Neural progenitor cell (in vitro differentiated cells): Measurements from ENCODE around the gene OR5H15. TPM values are rescaled to one million over a fixed set of nuclear protein-coding genes. Genes with fewer than 3 reads are reported as not detected.
"Not testable (repeated sequence)": the region's sequence is repeated elsewhere in the genome, so short reads cannot be mapped to it uniquely, and the experiment has no call there.

Experiments used
- DNase-seq: peaks from one replicate; pipeline ENCODE4 v3.0.0-alpha.2; 2016; ENCODE audit warnings: low spot score
- H2AFZ ChIP-seq: fragments of 200-600 bp; sonication (generic); replicated peaks from 2 replicates; pipeline ENCODE4 v1.6.1; 2016; ENCODE audit warnings: antibody characterized with exemption
- H3F3A ChIP-seq: fragments of 200-600 bp; sonication (generic); 2 replicates; pipeline ENCODE4 v1.6.1; 2016; ENCODE audit warnings: antibody characterized with exemption, low read depth
- H3K27ac ChIP-seq: fragments of 200-600 bp; sonication (generic); 2 replicates; pipeline ENCODE4 v1.5.1; 2016; ENCODE audit warnings: mild to moderate bottlenecking
- H3K27me3 ChIP-seq: fragments of 200-600 bp; sonication (generic); 2 replicates; pipeline ENCODE4 v1.6.1; 2016; ENCODE audit warnings: mild to moderate bottlenecking, moderate library complexity
- H3K36me3 ChIP-seq: fragments of 200-600 bp; sonication (generic); 2 replicates; pipeline ENCODE4 v1.5.1; 2016
- H3K4me1 ChIP-seq: fragments of 200-600 bp; sonication (generic); 2 replicates; pipeline ENCODE4 v1.6.1; 2016; ENCODE audit warnings: mixed run types
- H3K4me2 ChIP-seq: fragments of 200-600 bp; sonication (generic); 2 replicates; pipeline ENCODE4 v1.6.1; 2016
- H3K4me3 ChIP-seq: fragments of 200-600 bp; sonication (generic); 2 replicates; pipeline ENCODE4 v1.5.1; 2016
- H3K79me2 ChIP-seq: fragments of 200-600 bp; sonication (generic); 2 replicates; pipeline ENCODE4 v1.6.1; 2016; ENCODE audit warnings: low read depth
- H3K9ac ChIP-seq: fragments of 200-600 bp; sonication (generic); 2 replicates; pipeline ENCODE4 v1.6.1; 2016
- H3K9me3 ChIP-seq: fragments of 200-600 bp; sonication (generic); 2 replicates; pipeline ENCODE4 v1.5.1; 2016; ENCODE audit warnings: low read depth
- H4K20me1 ChIP-seq: fragments of 200-600 bp; sonication (generic); 2 replicates; pipeline ENCODE4 v1.6.1; 2016; ENCODE audit warnings: low read depth
- H3K27ac Mint-ChIP-seq: 3 replicates; pipeline ENCODE4 v1.8.0; 2021; ENCODE audit warnings: mixed read lengths
- H3K27me3 Mint-ChIP-seq: 2 replicates; pipeline ENCODE4 v1.8.0; 2022; ENCODE audit warnings: low read depth, mild to moderate bottlenecking, inconsistent platforms, moderate library complexity, mixed read lengths; ENCODE audit not compliant: insufficient read depth
- H3K36me3 Mint-ChIP-seq: 3 replicates; pipeline ENCODE4 v1.8.0; 2021; ENCODE audit warnings: mixed read lengths
- H3K4me1 Mint-ChIP-seq: 3 replicates; pipeline ENCODE4 v1.8.0; 2021; ENCODE audit warnings: mixed read lengths
- H3K4me3 Mint-ChIP-seq: 3 replicates; pipeline ENCODE4 v1.8.0; 2021; ENCODE audit warnings: mild to moderate bottlenecking, moderate library complexity, mixed read lengths
- H3K9me3 Mint-ChIP-seq: 3 replicates; pipeline ENCODE4 v1.8.0; 2020; ENCODE audit warnings: mixed read lengths
- EZH2 ChIP-seq: fragments of 200-600 bp; sonication (generic); IDR thresholded peaks from 2 replicates; pipeline ENCODE4 v1.6.1; 2017; ENCODE audit warnings: antibody characterized with exemption, mild to moderate bottlenecking, moderate library complexity
- EZH2phosphoT487 ChIP-seq: fragments of 200-600 bp; sonication (generic); IDR thresholded peaks from 2 replicates; pipeline ENCODE4 v1.6.1; 2017; ENCODE audit warnings: antibody characterized with exemption
- total RNA-seq: library from RNA; depleted of rRNA; stranded (reverse); fragments of >200 nt; gene quantifications from 2 replicates; pipeline ENCODE4 v1.2.3, GENCODE V29; 2015; ENCODE audit warnings: low replicate concordance
- TF ChIP-seq, protein P1 (sequence below): fragments of 200-600 bp; sonication (generic); IDR thresholded peaks from 2 replicates; pipeline ENCODE4 v1.5.1; 2017; ENCODE audit warnings: antibody characterized with exemption, mild to moderate bottlenecking

The OR5H15 gene
- total RNA-seq, 1 donor from 2014 or later = not detected

DNA sequence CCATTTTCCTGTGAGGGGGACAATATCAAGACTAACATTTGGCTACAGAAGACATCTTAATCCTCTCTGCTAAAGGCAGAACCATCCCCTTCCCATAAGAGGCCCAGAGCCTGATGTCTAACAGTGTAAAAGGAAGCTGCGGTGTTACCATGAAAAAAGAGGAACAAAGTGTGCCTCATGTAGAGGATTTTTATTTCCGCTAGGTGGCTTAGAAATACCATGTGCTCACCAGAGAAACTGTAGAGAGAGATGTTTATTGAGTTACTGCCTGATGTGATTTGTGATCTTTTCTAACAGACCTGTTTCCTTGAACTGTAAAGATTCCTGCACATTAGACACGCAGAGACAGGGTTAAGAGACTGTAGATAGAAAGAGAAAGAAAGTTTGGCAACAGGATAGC is 22.0 kb downstream of the OR5H15 start:
- no peaks in the 10 kb centered on the region for H3K36me3 Mint-ChIP-seq
- no peaks in the 10 kb centered on the region for H3K4me1 ChIP-seq
- H3K9ac ChIP-seq = no peak overlapping the region
- H3K27ac Mint-ChIP-seq = no peak overlapping the region
- no peaks in the 10 kb centered on the region for H3K9me3 Mint-ChIP-seq
- TF ChIP-seq, protein P1, sequence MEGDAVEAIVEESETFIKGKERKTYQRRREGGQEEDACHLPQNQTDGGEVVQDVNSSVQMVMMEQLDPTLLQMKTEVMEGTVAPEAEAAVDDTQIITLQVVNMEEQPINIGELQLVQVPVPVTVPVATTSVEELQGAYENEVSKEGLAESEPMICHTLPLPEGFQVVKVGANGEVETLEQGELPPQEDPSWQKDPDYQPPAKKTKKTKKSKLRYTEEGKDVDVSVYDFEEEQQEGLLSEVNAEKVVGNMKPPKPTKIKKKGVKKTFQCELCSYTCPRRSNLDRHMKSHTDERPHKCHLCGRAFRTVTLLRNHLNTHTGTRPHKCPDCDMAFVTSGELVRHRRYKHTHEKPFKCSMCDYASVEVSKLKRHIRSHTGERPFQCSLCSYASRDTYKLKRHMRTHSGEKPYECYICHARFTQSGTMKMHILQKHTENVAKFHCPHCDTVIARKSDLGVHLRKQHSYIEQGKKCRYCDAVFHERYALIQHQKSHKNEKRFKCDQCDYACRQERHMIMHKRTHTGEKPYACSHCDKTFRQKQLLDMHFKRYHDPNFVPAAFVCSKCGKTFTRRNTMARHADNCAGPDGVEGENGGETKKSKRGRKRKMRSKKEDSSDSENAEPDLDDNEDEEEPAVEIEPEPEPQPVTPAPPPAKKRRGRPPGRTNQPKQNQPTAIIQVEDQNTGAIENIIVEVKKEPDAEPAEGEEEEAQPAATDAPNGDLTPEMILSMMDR = peak; percentile 42
- TF ChIP-seq EZH2 = no peak
- no peaks in the 10 kb centered on the region for H4K20me1 ChIP-seq
- no peak overlapping the region for H3K4me3 ChIP-seq
- no peaks in the 10 kb centered on the region for H3K9me3 ChIP-seq
- H3K27me3 ChIP-seq = no peaks in the 10 kb centered on the region
- no peak overlapping the region for H3K4me2 ChIP-seq
- H3K79me2 ChIP-seq = no peaks in the 10 kb centered on the region
- peaks cover 3% of the 10 kb centered on the region for H3K27me3 Mint-ChIP-seq
- peak; percentile 16 for DNase-seq
- no peaks in the 10 kb centered on the region for H3F3A ChIP-seq
- no peak overlapping the region for H3K27ac ChIP-seq
- no peak overlapping the region for H3K4me3 Mint-ChIP-seq
- peak overlapping the region; percentile 38 for H2AFZ ChIP-seq
- H3K36me3 ChIP-seq = no peaks in the 10 kb centered on the region
- H3K4me1 Mint-ChIP-seq = no peaks in the 10 kb centered on the region

DNA sequence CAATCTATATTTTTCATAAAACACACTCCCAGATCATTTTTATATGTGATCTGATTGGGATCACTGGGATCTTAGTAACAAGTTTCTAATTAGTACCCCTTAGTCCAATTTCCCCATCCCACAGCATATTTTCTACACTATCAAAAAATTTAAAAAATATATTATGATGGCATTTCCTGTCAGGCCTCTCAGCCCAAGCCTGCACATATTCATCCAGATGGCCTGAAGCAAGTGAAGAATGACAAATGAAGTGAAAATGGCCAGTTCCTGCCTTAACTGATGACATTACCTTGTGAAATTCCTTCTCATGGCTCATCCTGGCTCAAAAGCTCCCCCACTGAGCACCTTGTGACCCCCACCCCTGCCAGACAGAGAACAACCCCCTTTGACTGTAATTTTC is 24.4 kb downstream of the OR5H15 start:
- not testable (repeated sequence) for H3K9me3 ChIP-seq, H3F3A ChIP-seq, H3K36me3 Mint-ChIP-seq, H3K9me3 Mint-ChIP-seq, H3K27ac ChIP-seq, H3K27ac Mint-ChIP-seq, H3K4me1 Mint-ChIP-seq, H3K27me3 ChIP-seq, H3K4me2 ChIP-seq, H3K4me3 Mint-ChIP-seq, H2AFZ ChIP-seq, H3K79me2 ChIP-seq, H4K20me1 ChIP-seq, H3K27me3 Mint-ChIP-seq, H3K9ac ChIP-seq, H3K36me3 ChIP-seq, H3K4me1 ChIP-seq, DNase-seq, H3K4me3 ChIP-seq

- not testable (repeated sequence) for H3K9me3 Mint-ChIP-seq, H3K36me3 ChIP-seq, H3K4me2 ChIP-seq, H3K9me3 ChIP-seq, H3K36me3 Mint-ChIP-seq, DNase-seq, H3K9ac ChIP-seq, H3K79me2 ChIP-seq, H3K27me3 ChIP-seq, H3K27me3 Mint-ChIP-seq, H3F3A ChIP-seq, H4K20me1 ChIP-seq, H3K4me3 Mint-ChIP-seq, H3K27ac Mint-ChIP-seq, H3K4me3 ChIP-seq, H2AFZ ChIP-seq, H3K4me1 Mint-ChIP-seq, H3K27ac ChIP-seq, H3K4me1 ChIP-seq
Observed at GRCh38 chr3:98196293-98196692, 29.8 kb downstream of the OR5H15 start.

DNA sequence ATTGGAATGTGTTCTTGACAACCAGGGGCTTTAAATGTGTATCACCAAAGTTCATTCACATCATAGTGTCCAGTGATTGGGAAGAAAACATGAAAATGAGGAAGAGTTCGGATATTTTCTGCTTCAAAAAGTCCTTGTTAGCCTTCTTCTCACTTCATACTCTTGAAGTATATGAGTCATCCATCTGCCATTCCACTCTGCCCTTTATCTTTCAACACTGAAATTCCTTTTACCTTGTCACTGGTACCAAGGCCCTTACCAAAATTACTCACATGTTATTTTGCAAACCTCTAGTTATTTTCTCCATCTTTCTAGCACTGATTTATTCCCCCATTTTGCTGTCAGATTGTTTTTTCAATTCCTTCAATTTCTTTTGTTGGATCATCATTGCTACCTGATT is 32.5 kb downstream of the OR5H15 start:
- no peak overlapping the region for H2AFZ ChIP-seq
- H3K36me3 ChIP-seq = no peaks in the 10 kb centered on the region
- H3K4me1 Mint-ChIP-seq = no peaks in the 10 kb centered on the region
- H3K4me1 ChIP-seq = no peaks in the 10 kb centered on the region
- H3K4me3 ChIP-seq = no peak overlapping the region
- no peak for DNase-seq
- no peak overlapping the region for H3K9ac ChIP-seq
- H3K27ac ChIP-seq = no peak overlapping the region
- H3K27me3 ChIP-seq = no peaks in the 10 kb centered on the region
- H3K79me2 ChIP-seq = no peaks in the 10 kb centered on the region
- H3K4me2 ChIP-seq = no peak overlapping the region
- H3K9me3 Mint-ChIP-seq = no peaks in the 10 kb centered on the region
- no peak overlapping the region for H3K4me3 Mint-ChIP-seq
- peaks cover 2% of the 10 kb centered on the region for H3K27me3 Mint-ChIP-seq
- H3F3A ChIP-seq = no peaks in the 10 kb centered on the region
- no peaks in the 10 kb centered on the region for H3K9me3 ChIP-seq
- no peaks in the 10 kb centered on the region for H4K20me1 ChIP-seq
- no peak for TF ChIP-seq EZH2
- TF ChIP-seq, protein P1 = no peak
- no peak for TF ChIP-seq EZH2phosphoT487
- no peaks in the 10 kb centered on the region for H3K36me3 Mint-ChIP-seq
- H3K27ac Mint-ChIP-seq = no peak overlapping the region
